ENCODE results near the gene RRP12.

RRP12 gene

DNA sequence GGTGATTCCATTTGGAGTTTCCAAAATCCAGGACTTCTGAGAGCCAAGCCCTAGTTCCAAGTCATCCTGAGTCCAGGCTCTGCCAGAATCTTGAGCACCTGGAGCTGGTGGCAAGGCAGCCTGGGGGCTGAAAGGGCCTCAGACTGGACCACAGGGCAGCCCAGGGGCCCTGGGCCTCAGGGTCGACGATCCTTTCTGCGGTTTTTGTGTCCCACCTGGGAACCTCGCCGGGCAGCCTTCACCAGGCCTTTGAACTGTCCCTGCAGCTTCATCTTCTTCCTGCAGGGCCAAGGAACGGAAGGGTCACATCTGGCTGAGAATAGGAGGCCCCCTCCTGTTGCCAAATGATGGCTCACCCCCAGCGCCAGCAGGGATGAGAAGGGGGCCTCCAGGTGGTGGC lies 44.2 kb downstream of the RRP12 start:
- H3K27ac ChIP-seq (replicated peaks) = peak overlapping the region; percentile 11; the same call in 1 of the 2 replicates
- DNase-seq (ENCODE audit: low read depth in 1 of 2, low spot score in 1 of 2) = no peak
- TF ChIP-seq, protein P1, sequence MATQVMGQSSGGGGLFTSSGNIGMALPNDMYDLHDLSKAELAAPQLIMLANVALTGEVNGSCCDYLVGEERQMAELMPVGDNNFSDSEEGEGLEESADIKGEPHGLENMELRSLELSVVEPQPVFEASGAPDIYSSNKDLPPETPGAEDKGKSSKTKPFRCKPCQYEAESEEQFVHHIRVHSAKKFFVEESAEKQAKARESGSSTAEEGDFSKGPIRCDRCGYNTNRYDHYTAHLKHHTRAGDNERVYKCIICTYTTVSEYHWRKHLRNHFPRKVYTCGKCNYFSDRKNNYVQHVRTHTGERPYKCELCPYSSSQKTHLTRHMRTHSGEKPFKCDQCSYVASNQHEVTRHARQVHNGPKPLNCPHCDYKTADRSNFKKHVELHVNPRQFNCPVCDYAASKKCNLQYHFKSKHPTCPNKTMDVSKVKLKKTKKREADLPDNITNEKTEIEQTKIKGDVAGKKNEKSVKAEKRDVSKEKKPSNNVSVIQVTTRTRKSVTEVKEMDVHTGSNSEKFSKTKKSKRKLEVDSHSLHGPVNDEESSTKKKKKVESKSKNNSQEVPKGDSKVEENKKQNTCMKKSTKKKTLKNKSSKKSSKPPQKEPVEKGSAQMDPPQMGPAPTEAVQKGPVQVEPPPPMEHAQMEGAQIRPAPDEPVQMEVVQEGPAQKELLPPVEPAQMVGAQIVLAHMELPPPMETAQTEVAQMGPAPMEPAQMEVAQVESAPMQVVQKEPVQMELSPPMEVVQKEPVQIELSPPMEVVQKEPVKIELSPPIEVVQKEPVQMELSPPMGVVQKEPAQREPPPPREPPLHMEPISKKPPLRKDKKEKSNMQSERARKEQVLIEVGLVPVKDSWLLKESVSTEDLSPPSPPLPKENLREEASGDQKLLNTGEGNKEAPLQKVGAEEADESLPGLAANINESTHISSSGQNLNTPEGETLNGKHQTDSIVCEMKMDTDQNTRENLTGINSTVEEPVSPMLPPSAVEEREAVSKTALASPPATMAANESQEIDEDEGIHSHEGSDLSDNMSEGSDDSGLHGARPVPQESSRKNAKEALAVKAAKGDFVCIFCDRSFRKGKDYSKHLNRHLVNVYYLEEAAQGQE (IDR thresholded peaks at IDR 0.05; ENCODE audit: insufficient replicate concordance, low read depth) = no peak
- TF ChIP-seq GABPA (IDR thresholded peaks at IDR 0.05; ENCODE audit: low read depth) (no peak), POLR2AphosphoS5 (IDR thresholded peaks at IDR 0.05; ENCODE audit: low read depth) (no peak), SPI1 (IDR thresholded peaks at IDR 0.05; ENCODE audit: borderline replicate concordance, low read depth) (no peak)
- TF ChIP-seq, protein P2, sequence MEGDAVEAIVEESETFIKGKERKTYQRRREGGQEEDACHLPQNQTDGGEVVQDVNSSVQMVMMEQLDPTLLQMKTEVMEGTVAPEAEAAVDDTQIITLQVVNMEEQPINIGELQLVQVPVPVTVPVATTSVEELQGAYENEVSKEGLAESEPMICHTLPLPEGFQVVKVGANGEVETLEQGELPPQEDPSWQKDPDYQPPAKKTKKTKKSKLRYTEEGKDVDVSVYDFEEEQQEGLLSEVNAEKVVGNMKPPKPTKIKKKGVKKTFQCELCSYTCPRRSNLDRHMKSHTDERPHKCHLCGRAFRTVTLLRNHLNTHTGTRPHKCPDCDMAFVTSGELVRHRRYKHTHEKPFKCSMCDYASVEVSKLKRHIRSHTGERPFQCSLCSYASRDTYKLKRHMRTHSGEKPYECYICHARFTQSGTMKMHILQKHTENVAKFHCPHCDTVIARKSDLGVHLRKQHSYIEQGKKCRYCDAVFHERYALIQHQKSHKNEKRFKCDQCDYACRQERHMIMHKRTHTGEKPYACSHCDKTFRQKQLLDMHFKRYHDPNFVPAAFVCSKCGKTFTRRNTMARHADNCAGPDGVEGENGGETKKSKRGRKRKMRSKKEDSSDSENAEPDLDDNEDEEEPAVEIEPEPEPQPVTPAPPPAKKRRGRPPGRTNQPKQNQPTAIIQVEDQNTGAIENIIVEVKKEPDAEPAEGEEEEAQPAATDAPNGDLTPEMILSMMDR (IDR thresholded peaks at IDR 0.05; ENCODE audit: insufficient read depth, low read length) = no peak
- no peaks in the 10 kb centered on the region for H3K27me3 ChIP-seq (ENCODE audit: insufficient read depth, poor library complexity, severe bottlenecking)
- H3K4me3 ChIP-seq (replicated peaks; ENCODE audit: insufficient read depth, low read length) = no peak overlapping the region

DNA sequence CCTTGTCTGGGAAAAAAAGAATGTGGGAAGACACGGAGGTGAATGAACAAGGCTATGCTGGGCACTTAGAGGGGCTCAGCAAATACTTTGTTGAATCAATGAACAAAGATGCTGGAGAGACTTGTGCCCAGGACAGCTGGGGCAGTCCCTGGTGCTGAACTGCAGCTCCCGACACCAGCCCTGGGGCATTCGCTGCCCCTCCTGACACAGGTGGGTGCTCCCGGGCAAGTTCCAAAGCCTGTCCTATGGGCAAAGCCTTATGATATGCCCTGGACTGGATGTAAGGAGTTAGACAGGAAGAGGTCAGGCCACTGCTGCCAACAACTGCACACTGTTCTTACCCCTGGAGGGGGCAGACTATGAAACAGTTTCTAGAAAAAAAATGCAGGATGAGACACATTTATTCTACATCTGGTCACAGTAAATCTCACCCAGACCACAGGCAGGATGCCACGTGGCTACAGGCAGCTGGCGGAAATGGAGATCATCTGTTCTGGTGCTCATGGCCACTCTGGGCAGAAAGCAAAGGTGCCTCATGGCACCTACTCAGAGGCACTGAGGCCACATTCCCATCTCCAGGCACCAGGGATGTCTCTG lies 44.7 kb downstream of the RRP12 start:
- TF ChIP-seq POLR2AphosphoS5 (IDR thresholded peaks at IDR 0.05; ENCODE audit: low read depth) (no peak), GABPA (IDR thresholded peaks at IDR 0.05; ENCODE audit: low read depth) (no peak)
- TF ChIP-seq, protein P1 (IDR thresholded peaks at IDR 0.05; ENCODE audit: insufficient replicate concordance, low read depth) = peak; percentile 23
- no peak for DNase-seq (ENCODE audit: low read depth in 1 of 2, low spot score in 1 of 2)
- Histone ChIP-seq H3K4me3 (replicated peaks; ENCODE audit: insufficient read depth, low read length) (no peak overlapping the region), H3K27ac (replicated peaks) (peak overlapping the region; percentile 7), H3K27me3 (ENCODE audit: insufficient read depth, poor library complexity, severe bottlenecking) (no peaks in the 10 kb centered on the region)

DNA sequence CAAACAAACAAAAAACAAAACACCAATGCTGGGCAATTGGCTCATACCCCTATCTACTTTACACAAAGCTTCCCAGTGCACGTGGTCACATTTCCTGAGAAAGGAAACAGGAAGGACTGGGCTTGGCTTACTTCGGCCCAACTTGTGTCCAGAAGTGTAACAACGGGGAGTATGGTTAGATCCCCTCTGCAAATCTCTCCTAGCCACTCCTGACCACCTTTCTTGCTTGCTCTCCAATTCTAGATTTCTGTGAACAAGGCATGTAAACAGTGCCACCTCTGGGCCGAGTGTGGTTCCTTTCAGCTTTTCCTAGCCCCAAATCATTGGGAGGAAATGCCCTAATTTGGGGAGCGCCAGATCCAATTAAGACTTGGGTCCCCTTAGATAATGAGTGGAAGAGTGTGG lies 45.6 kb downstream of the RRP12 start:
- TF ChIP-seq SPI1 (IDR thresholded peaks at IDR 0.05; ENCODE audit: borderline replicate concordance, low read depth) = no peak
- TF ChIP-seq POLR2AphosphoS5 (IDR thresholded peaks at IDR 0.05; ENCODE audit: low read depth) = no peak
- TF ChIP-seq, protein P1 (IDR thresholded peaks at IDR 0.05; ENCODE audit: insufficient replicate concordance, low read depth) = no peak
- TF ChIP-seq, protein P2 (IDR thresholded peaks at IDR 0.05; ENCODE audit: insufficient read depth, low read length) = peak; percentile 16
- peak overlapping the region; percentile 29 for H3K27ac ChIP-seq (replicated peaks)
- DNase-seq (ENCODE audit: low read depth in 1 of 2, low spot score in 1 of 2) = peak in 1 of 2 experiments; percentile 29

More for the DNA sequence above, 45.6 kb downstream of the RRP12 start:
- no peaks in the 10 kb centered on the region for H3K27me3 ChIP-seq (ENCODE audit: insufficient read depth, poor library complexity, severe bottlenecking)
- no peak overlapping the region for H3K4me3 ChIP-seq (replicated peaks; ENCODE audit: insufficient read depth, low read length)
